K562 (cell line): ENCODE data around the gene NDUFV2. TPM values are rescaled to one million over a fixed set of nuclear protein-coding genes. Genes with fewer than 3 reads are reported as not detected.

ENCODE experiments used
- ARID1B ChIP-seq: fragments of 450-650 bp; IDR thresholded peaks from 2 replicates; pipeline ENCODE4 v1.6.1; 2016; ENCODE audit warnings: antibody characterized with exemption, mild to moderate bottlenecking, inconsistent platforms
- ATF7 ChIP-seq: fragments of 450-650 bp; IDR thresholded peaks from 2 replicates; pipeline ENCODE4 v1.7.1; 2014; ENCODE audit warnings: mild to moderate bottlenecking, moderate library complexity
- CBX1 ChIP-seq: sonication (generic); IDR thresholded peaks from 2 replicates; pipeline ENCODE4 v1.6.1; 2016; ENCODE audit warnings: antibody characterized with exemption, low read depth, mild to moderate bottlenecking
- CBX8 ChIP-seq: fragments of 200-600 bp; sonication (generic); IDR thresholded peaks from 2 replicates; pipeline ENCODE4 v1.6.1; 2012; ENCODE audit warnings: borderline replicate concordance, mixed run types, low read depth, mild to moderate bottlenecking, moderate library complexity, mixed read lengths, low read length, control low read depth, inconsistent platforms; ENCODE audit not compliant: poor library complexity, severe bottlenecking; ENCODE audit errors: extremely low read depth
- EP400 ChIP-seq: fragments of 450-650 bp; IDR thresholded peaks from 2 replicates; pipeline ENCODE4 v1.6.1; 2017; ENCODE audit warnings: antibody characterized with exemption, mild to moderate bottlenecking, moderate library complexity
- ESRRA ChIP-seq: fragments of 450-650 bp; IDR thresholded peaks from 2 replicates; pipeline ENCODE4 v1.6.1; 2014; ENCODE audit warnings: low read depth, mild to moderate bottlenecking, moderate library complexity, borderline replicate concordance
- KAT2B ChIP-seq: IDR thresholded peaks from one replicate; pipeline ENCODE4 v1.6.1; 2012; ENCODE audit warnings: low read depth, mild to moderate bottlenecking, control low read depth, inconsistent platforms, low read length, moderate library complexity
- KDM1A ChIP-seq, 2 experiments: fragments of 450-650 bp; IDR thresholded peaks; 2 replicates each; pipeline ENCODE4 v1.6.1; 2016; ENCODE audit warnings: mild to moderate bottlenecking in 2 of 2
- LEF1 ChIP-seq: fragments of 450-650 bp; IDR thresholded peaks from 2 replicates; pipeline ENCODE4 v1.6.1; 2016; ENCODE audit warnings: mild to moderate bottlenecking
- MEIS2 ChIP-seq: fragments of 450-650 bp; IDR thresholded peaks from 2 replicates; pipeline ENCODE4 v1.6.1; 2014; ENCODE audit warnings: mild to moderate bottlenecking; ENCODE audit not compliant: partially characterized antibody
- MYC ChIP-seq, 2 experiments: fragments of 250-450 bp in 1 of 2; sonication (Bioruptor Pico) in 1 of 2; IDR thresholded peaks; 2 replicates each; pipeline versions ENCODE4 v1.5.1 to v1.6.1; 2012 to 2021; ENCODE audit warnings: low read depth in 2 of 2, borderline replicate concordance in 1 of 2, improper control_type of control experiment in 1 of 2, low read length in 1 of 2, mild to moderate bottlenecking in 1 of 2, moderate library complexity in 1 of 2
- NCOA1 ChIP-seq: fragments of 450-650 bp; IDR thresholded peaks from 2 replicates; pipeline ENCODE4 v1.6.1; 2016; ENCODE audit warnings: low read depth
- NR4A1 ChIP-seq, 2 experiments: fragments of 250-450 bp in 1 of 2; fragments of 450-650 bp in 1 of 2; sonication (Bioruptor Pico) in 1 of 2; IDR thresholded peaks; 2 replicates each; pipeline versions ENCODE4 v1.4.0 to v1.6.1; 2016 to 2020; ENCODE audit warnings: mild to moderate bottlenecking in 2 of 2, missing compliant biosample characterization in 1 of 2, missing genetic modification characterization in 1 of 2, moderate library complexity in 1 of 2
- SNRNP70 ChIP-seq: fragments of 200-400 bp; formaldehyde crosslinking; optimal IDR thresholded peaks from 2 replicates; pipeline ENCODE3; 2017; ENCODE audit warnings: low read depth, low read length
- STAT5A ChIP-seq: IDR thresholded peaks from 2 replicates; pipeline ENCODE4 v1.6.1; 2012; ENCODE audit warnings: low read length, inconsistent platforms, borderline replicate concordance
- TCF3 ChIP-seq: sonication (generic); formaldehyde crosslinking; IDR thresholded peaks from 2 replicates; pipeline ENCODE4 v1.4.0; 2020; ENCODE audit warnings: mild to moderate bottlenecking, missing genetic modification reagents
- THRAP3 ChIP-seq: fragments of 450-650 bp; IDR thresholded peaks from 2 replicates; pipeline ENCODE4 v1.6.1; 2016; ENCODE audit warnings: mild to moderate bottlenecking, inconsistent platforms, borderline replicate concordance
- WHSC1 ChIP-seq: IDR thresholded peaks from one replicate; pipeline ENCODE4 v1.6.1; 2012; ENCODE audit warnings: low read length, control low read depth, inconsistent platforms
- ZNF311 ChIP-seq: fragments of 250-450 bp; sonication (Bioruptor Pico); IDR thresholded peaks from 2 replicates; pipeline ENCODE4 v1.4.0; 2020; ENCODE audit warnings: mild to moderate bottlenecking, moderate library complexity
- ZNF584 ChIP-seq: fragments of 200-800 bp; sonication (Bioruptor generic); IDR thresholded peaks from 2 replicates; pipeline ENCODE4 v1.6.1; 2016; ENCODE audit warnings: low read depth, mild to moderate bottlenecking, missing genetic modification characterization, missing compliant biosample characterization
- ZNF79 ChIP-seq: fragments of 250-450 bp; sonication (Bioruptor Pico); IDR thresholded peaks from 2 replicates; pipeline ENCODE4 v1.4.0; 2020; ENCODE audit warnings: low read depth, mild to moderate bottlenecking, moderate library complexity
- polyA plus RNA-seq, 8 experiments: library from polyadenylated mRNA; depleted of rRNA in 4 of 8; stranded (reverse) in 5 of 8; unstranded in 3 of 8; fragments of >200 nt; fragmentation: Nextera tagmentation in 2 of 8; fragmentation: Illumina TruSeq in 1 of 8; extraction: Ambion mirVana in 2 of 8; extraction: Trizol in 1 of 8; gene quantifications; 2 replicates each; pipeline versions ENCODE4 v1.2.1 to v1.2.3, GENCODE V29; 2011 to 2014; ENCODE audit warnings: inconsistent platforms in 1 of 8, missing spikeins in 1 of 8
- total RNA-seq, 7 experiments: library from RNA; depleted of rRNA in 6 of 7; stranded (reverse); fragments of >200 nt in 6 of 7; fragmentation: Illumina TruSeq in 2 of 7; extraction: Trizol in 2 of 7; gene quantifications; 2 replicates each; pipeline versions ENCODE4 v1.2.1 to v1.2.3, GENCODE V29; 2011 to 2021; ENCODE audit warnings: low replicate concordance in 1 of 7
- TF ChIP-seq, protein P1 (sequence below): fragments of 450-650 bp; IDR thresholded peaks from 2 replicates; pipeline ENCODE4 v1.7.1; 2018; ENCODE audit warnings: mild to moderate bottlenecking, low read depth; ENCODE audit not compliant: partially characterized antibody
- TF ChIP-seq, protein P2 (sequence below): fragments of 450-650 bp; IDR thresholded peaks from 2 replicates; pipeline ENCODE4 v1.6.1; 2018; ENCODE audit warnings: mild to moderate bottlenecking, low read depth; ENCODE audit not compliant: partially characterized antibody
- TF ChIP-seq, protein P3 (sequence below): sonication (generic); formaldehyde crosslinking; IDR thresholded peaks from 2 replicates; pipeline ENCODE4 v1.8.1; 2023; ENCODE audit warnings: mild to moderate bottlenecking, missing genetic modification reagents

Gene NDUFV2
- total and polyA plus RNA-seq, 9 of the 15 experiments (the other 6 are each of a cell fraction or from before 2014, with no cell fraction given): 213 to 550 (median 384) TPM

DNA sequence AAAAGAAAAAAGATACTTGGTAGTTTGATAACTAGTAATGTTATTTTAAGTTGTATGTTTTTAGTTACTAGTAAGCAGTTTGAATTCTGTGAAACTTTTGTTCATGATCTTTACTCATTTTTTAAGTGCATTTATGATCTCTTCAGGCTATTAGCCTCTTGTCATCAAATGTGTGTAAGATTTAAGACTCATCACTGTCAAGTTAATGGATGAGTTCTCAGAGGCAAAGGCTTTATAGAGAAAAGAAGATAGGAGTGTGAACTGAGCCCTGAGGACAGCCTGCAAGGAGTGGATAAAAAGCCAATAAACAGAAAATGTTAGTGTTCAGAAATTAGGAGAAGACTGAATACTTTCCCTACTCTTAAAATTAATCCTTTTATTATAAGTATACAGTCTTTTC is 13.5 kb downstream of the NDUFV2 start (continued):
- TF ChIP-seq KAT2B (no peak), ZNF79 (CRISPR knock-in tag) (no peak), THRAP3 (no peak), LEF1 (peak; percentile 55; the same call in 1 of the 2 replicates), MEIS2 (peak; percentile 98), ATF7 (no peak), CBX8 (no peak), WHSC1 (no peak), STAT5A (peak; percentile 45; the same call in 1 of the 2 replicates), ESRRA (no peak), ZNF584 (CRISPR knock-in tag) (no peak), ZNF311 (CRISPR knock-in tag) (no peak), SNRNP70 (no peak), MYC (IDR thresholded peaks at IDR 0.05; ENCODE audit: low read depth, low read length) (no peak), MYC (CRISPR knock-in tag; IDR thresholded peaks at IDR 0.05; ENCODE audit: borderline replicate concordance, low read depth) (no peak), EP400 (no peak), TCF3 (CRISPR knock-in tag) (peak; percentile 57), NCOA1 (no peak), ARID1B (peak; percentile 74), NR4A1 (CRISPR knock-in tag; IDR thresholded peaks at IDR 0.05) (no peak), NR4A1 (tag; IDR thresholded peaks at IDR 0.05) (no peak), KDM1A (IDR thresholded peaks at IDR 0.05) (0 out of 4 replicates have a peak, but pooled peaks of 1 of the 2 experiments have one; percentile 15), CBX1 (no peak)
- TF ChIP-seq, protein P1, sequence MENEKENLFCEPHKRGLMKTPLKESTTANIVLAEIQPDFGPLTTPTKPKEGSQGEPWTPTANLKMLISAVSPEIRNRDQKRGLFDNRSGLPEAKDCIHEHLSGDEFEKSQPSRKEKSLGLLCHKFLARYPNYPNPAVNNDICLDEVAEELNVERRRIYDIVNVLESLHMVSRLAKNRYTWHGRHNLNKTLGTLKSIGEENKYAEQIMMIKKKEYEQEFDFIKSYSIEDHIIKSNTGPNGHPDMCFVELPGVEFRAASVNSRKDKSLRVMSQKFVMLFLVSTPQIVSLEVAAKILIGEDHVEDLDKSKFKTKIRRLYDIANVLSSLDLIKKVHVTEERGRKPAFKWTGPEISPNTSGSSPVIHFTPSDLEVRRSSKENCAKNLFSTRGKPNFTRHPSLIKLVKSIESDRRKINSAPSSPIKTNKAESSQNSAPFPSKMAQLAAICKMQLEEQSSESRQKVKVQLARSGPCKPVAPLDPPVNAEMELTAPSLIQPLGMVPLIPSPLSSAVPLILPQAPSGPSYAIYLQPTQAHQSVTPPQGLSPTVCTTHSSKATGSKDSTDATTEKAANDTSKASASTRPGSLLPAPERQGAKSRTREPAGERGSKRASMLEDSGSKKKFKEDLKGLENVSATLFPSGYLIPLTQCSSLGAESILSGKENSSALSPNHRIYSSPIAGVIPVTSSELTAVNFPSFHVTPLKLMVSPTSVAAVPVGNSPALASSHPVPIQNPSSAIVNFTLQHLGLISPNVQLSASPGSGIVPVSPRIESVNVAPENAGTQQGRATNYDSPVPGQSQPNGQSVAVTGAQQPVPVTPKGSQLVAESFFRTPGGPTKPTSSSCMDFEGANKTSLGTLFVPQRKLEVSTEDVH: no peak
- TF ChIP-seq, protein P2, sequence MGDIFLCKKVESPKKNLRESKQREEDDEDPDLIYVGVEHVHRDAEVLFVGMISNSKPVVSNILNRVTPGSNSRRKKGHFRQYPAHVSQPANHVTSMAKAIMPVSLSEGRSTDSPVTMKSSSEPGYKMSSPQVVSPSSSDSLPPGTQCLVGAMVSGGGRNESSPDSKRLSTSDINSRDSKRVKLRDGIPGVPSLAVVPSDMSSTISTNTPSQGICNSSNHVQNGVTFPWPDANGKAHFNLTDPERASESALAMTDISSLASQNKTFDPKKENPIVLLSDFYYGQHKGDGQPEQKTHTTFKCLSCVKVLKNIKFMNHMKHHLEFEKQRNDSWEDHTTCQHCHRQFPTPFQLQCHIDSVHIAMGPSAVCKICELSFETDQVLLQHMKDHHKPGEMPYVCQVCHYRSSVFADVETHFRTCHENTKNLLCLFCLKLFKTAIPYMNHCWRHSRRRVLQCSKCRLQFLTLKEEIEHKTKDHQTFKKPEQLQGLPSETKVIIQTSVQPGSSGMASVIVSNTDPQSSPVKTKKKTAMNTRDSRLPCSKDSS: no peak
- TF ChIP-seq, protein P3, sequence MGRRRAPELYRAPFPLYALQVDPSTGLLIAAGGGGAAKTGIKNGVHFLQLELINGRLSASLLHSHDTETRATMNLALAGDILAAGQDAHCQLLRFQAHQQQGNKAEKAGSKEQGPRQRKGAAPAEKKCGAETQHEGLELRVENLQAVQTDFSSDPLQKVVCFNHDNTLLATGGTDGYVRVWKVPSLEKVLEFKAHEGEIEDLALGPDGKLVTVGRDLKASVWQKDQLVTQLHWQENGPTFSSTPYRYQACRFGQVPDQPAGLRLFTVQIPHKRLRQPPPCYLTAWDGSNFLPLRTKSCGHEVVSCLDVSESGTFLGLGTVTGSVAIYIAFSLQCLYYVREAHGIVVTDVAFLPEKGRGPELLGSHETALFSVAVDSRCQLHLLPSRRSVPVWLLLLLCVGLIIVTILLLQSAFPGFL: no peak
